HEK293 (cell line): ENCODE data around the gene WAPL.

Experiments used
- CTCF ChIA-PET: fragments of 350-600 bp; formaldehyde crosslinking; extraction: SDS; loops from one replicate; lab custom pipeline; 2021; ENCODE audit warnings: antibody characterized with exemption; lab: Yijun Ruan, JAX
- POLR2A ChIA-PET: fragments of 300-600 bp; formaldehyde crosslinking; extraction: SDS; loops from one replicate; lab custom pipeline; 2020; ENCODE audit warnings: antibody characterized with exemption, inconsistent platforms; lab: Yijun Ruan, JAX
- H3K27ac ChIP-seq: fragments of 200-500 bp; sonication (Bioruptor generic); 2 replicates; pipeline ENCODE4 v1.5.1; 2014; ENCODE audit warnings: low read depth, low read length, control low read depth, inconsistent platforms; ENCODE audit errors: extremely low read depth
- H3K36me3 ChIP-seq, 2 experiments: fragments of 200-500 bp in 1 of 2; sonication (Bioruptor generic) in 1 of 2; 1 replicate in 1 of 2; 2 replicates in 1 of 2; pipeline ENCODE4 v1.5.1; 2014 to 2017; ENCODE audit warnings: inconsistent platforms in 2 of 2, low read length in 2 of 2; ENCODE audit not compliant: control insufficient read depth in 2 of 2, insufficient read depth in 1 of 2
- H3K4me1 ChIP-seq: fragments of 200-500 bp; sonication (Bioruptor generic); 2 replicates; pipeline ENCODE4 v1.5.1; 2014; ENCODE audit warnings: mild to moderate bottlenecking, low read length, inconsistent platforms; ENCODE audit not compliant: control insufficient read depth, insufficient read depth
- H3K4me3 ChIP-seq: 2 replicates; pipeline ENCODE4 v1.5.1; 2011; ENCODE audit warnings: low read depth, mild to moderate bottlenecking, control low read depth, low read length, moderate library complexity
- H3K9me3 ChIP-seq: fragments of 200-500 bp; sonication (Bioruptor generic); 2 replicates; pipeline ENCODE4 v1.5.1; 2014; ENCODE audit warnings: low read depth, low read length, inconsistent platforms; ENCODE audit not compliant: control insufficient read depth, insufficient read depth
- INSM2 ChIP-seq: fragments of 450-650 bp; formaldehyde crosslinking; IDR thresholded peaks from 2 replicates; pipeline ENCODE4 v1.5.1; 2016; ENCODE audit warnings: missing biosample characterization, missing genetic modification characterization
- PRDM1 ChIP-seq: fragments of 450-650 bp; formaldehyde crosslinking; IDR thresholded peaks from 2 replicates; pipeline ENCODE4; 2016; ENCODE audit warnings: missing biosample characterization, missing genetic modification characterization
- ZBTB20 ChIP-seq: fragments of 450-650 bp; formaldehyde crosslinking; IDR thresholded peaks from 2 replicates; pipeline ENCODE4 v1.5.1; 2016; ENCODE audit warnings: missing biosample characterization, missing genetic modification characterization
- ZBTB44 ChIP-seq: fragments of 450-650 bp; IDR thresholded peaks from 2 replicates; pipeline ENCODE4 v1.5.1; 2018; ENCODE audit warnings: missing biosample characterization, mild to moderate bottlenecking, missing genetic modification characterization
- ZNF292 ChIP-seq: fragments of 450-650 bp; formaldehyde crosslinking; IDR thresholded peaks from 2 replicates; pipeline ENCODE4 v1.5.1; 2016; ENCODE audit warnings: low read depth, missing biosample characterization, missing genetic modification characterization, borderline replicate concordance

The WAPL gene

DNA sequence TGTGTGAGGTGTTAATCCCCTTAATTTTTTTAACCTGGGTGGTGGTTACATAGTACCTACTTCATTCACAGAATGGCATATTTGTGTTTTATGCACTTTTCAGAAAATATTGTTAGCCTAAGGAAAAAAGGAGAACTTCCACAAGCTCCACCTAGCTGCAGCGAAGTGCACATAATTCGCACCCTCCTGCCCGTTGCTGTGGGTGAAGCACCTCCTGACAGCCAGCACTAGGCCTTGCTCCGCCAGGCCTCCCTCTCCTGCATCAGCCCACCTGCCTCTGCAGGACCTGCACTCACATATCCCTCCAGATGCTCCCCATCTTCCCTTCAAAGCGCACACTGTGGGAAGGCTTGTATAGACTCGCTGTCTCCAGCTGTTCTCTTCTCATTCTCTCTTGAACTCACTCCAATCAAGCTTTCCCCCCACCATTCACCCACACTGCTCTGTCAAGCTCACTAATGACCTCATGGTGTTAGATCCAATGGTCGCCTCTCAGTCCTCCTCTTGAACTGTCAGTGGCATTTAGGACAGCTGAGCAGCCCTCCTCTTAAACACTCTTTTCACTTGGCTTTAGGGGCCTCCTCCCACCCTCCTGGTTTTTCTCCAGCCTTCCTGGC, 134.3 kb downstream of the WAPL start (continued):
- TF ChIP-seq PRDM1 (tag by site-specific recombination) = peak; percentile 21; the same call in 1 of the 2 replicates

DNA sequence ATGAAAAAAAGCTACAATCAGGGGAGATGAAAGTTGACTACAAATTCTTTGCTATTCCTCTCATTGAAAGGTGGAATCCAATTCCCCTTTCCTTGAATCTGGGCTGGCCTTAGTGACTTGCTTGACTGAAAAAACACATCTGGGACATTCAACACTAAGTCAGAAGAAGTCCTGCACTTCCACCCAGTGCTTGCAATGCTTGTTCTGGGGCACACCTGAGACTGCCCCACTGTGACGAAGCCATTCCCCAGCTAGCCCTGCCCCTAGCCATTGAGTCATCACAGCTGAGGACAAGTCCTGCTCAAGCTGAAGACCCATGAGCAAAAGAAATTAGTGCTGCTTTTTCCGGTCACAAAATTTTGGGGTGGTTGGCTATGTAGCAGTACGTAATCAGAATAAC, 135.8 kb downstream of the WAPL start:
- ChIA-PET CTCF (interaction anchor here (0.8 to 1.3 kb wide), 2 partner anchors 9 to 14 kb away, joined by 3 read pairs; no protein-coding TSS in a partner anchor), POLR2A (no interaction called here)
- TF ChIP-seq ZNF292 (tag by site-specific recombination) (no peak), ZBTB44 (tag by site-specific recombination) (no peak), INSM2 (no peak), ZBTB20 (tag by site-specific recombination) (peak; percentile 46)

More for the DNA sequence above, 135.8 kb downstream of the WAPL start:
- Histone ChIP-seq H3K4me1 (no peaks in the 10 kb centered on the region), H3K27ac (no peak overlapping the region), H3K9me3 (no peaks in the 10 kb centered on the region), H3K36me3 (no peaks in the 10 kb centered on the region), H3K4me3 (no peak overlapping the region)
